ENCODE measurements around the gene CHCHD10. TPM values are rescaled to one million over a fixed set of nuclear protein-coding genes. Genes with fewer than 3 reads are reported as not detected.

Gene CHCHD10
- total RNA-seq, 1 experiment from 2014 or later = 60.9 TPM

DNA sequence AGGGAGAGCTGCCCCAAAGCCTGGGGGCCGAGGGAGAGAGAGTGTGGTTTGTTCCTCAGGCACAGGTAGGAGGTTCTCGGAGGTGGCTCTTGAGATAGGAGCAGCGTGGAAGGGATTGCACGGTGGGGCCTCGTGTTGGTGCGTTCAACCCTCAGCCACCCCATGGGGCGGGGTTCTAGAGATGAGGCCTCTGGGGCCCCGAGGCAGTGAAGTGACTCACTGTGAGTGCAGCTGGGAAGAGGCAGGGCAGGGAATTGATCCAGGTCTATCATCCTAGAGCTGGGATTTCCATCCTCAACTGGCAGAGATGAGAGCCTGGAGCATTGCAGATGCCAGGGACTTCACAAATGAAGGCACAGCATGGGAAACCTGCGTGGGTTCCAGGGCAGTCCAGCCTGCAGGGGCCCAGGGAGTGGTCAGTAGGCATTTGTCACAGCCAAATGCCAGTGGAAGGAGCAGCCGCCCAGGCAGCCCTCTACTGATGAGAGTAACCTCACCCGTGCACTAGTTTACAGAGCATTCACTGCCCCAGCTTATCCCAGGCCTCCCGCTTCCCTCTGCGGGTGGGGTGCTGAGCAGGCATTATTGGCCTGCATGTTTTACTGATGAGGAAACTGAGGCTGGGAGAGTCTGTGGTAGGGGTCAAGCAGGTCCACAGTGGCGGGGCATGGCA is 13.9 kb upstream of the CHCHD10 start:
- Histone ChIP-seq H3K27me3 (ENCODE audit: control insufficient read depth, insufficient read depth, low read length) (no peaks in the 10 kb centered on the region; the same call in 1 of the 2 replicates), H3K36me3 (replicated peaks; ENCODE audit: control insufficient read depth, insufficient read depth, low read length) (no peaks in the 10 kb centered on the region), H3K4me3 (ENCODE audit: insufficient read depth, low read depth, low read length) (no peak overlapping the region)
- DNase-seq = no peak

DNA sequence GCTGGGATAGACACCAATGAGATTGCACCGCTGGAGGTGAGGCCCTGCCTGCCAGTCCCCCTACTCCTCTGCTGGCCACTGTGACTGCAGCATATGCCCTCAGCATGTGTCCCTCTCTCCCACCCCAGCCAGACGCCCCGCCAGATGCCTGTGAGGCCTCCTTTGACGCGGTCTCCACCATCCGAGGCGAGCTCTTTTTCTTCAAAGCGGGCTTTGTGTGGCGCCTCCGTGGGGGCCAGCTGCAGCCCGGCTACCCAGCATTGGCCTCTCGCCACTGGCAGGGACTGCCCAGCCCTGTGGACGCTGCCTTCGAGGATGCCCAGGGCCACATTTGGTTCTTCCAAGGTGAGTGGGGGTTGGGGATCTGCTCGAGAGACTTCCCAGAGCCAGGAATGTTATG is 13.3 kb upstream of the CHCHD10 start:
- no peak for DNase-seq
- no peaks in the 10 kb centered on the region for H3K36me3 ChIP-seq (replicated peaks; ENCODE audit: control insufficient read depth, insufficient read depth, low read length)
- H3K27me3 ChIP-seq (ENCODE audit: control insufficient read depth, insufficient read depth, low read length) = no peaks in the 10 kb centered on the region; the same call in 1 of the 2 replicates
- H3K4me3 ChIP-seq (ENCODE audit: insufficient read depth, low read depth, low read length) = no peak overlapping the region

DNA sequence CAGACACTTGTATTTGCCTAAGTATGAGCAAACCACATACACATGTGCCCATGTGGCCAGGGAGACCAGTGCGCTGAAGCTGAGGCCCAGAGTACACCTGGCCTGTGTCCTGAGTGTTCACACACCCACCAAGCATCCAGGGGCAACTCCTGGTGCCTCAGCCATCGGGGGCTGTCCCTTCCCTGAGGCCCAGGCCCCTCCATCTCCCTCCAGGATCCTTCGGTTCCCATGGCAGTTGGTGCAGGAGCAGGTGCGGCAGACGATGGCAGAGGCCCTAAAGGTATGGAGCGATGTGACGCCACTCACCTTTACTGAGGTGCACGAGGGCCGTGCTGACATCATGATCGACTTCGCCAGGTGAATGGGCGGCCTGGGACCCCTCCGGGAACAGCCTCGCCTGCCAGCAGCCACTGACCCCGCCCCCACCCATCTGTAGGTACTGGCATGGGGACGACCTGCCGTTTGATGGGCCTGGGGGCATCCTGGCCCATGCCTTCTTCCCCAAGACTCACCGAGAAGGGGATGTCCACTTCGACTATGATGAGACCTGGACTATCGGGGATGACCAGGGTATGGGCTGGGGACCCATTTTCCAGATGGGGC is 12.5 kb upstream of the CHCHD10 start:
- no peak overlapping the region for H3K4me3 ChIP-seq (ENCODE audit: insufficient read depth, low read depth, low read length)
- H3K36me3 ChIP-seq (replicated peaks; ENCODE audit: control insufficient read depth, insufficient read depth, low read length) = no peaks in the 10 kb centered on the region
- DNase-seq = no peak
- H3K27me3 ChIP-seq (ENCODE audit: control insufficient read depth, insufficient read depth, low read length) = no peaks in the 10 kb centered on the region; the same call in 1 of the 2 replicates

DNA sequence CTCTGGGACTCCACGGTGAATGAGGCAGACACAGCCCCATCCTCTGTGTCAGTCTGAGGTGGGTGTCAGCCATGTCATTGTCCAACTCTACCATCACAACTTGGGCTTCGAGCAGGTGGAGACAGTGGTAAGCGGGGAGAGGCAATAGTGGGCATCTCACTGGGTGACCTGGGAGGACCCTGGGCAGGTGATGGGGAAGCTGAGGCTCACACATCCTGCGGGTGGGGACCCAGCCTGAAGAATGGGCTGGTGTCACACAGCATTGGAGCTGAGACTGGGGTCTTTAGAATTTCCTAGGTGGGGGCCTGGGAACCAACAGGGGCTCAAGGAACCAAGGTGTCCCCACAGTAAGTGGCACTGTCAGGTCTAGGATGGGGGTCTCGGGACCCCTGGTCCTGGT is 12.0 kb upstream of the CHCHD10 start:
- Histone ChIP-seq H3K36me3 (replicated peaks; ENCODE audit: control insufficient read depth, insufficient read depth, low read length) (no peaks in the 10 kb centered on the region), H3K27me3 (ENCODE audit: control insufficient read depth, insufficient read depth, low read length) (no peaks in the 10 kb centered on the region; the same call in 1 of the 2 replicates), H3K4me3 (ENCODE audit: insufficient read depth, low read depth, low read length) (no peak overlapping the region)
- no peak for DNase-seq

DNA sequence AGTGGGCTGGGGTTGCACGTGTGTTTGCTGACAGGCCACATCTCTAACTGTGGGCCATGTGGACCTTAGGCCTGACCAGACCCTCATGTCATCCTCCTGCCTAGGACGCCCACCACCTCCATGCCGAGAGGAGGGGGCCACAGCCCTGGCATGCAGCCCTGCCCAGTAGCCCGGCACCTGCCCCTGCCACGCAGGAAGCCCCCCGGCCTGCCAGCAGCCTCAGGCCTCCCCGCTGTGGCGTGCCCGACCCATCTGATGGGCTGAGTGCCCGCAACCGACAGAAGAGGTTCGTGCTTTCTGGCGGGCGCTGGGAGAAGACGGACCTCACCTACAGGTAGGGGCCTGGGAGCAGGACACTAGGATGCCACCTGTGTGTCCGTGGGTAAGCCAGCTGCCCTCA is 11.3 kb upstream of the CHCHD10 start:
- DNase-seq = no peak
- H3K4me3 ChIP-seq (ENCODE audit: insufficient read depth, low read depth, low read length) = no peak overlapping the region
- H3K27me3 ChIP-seq (ENCODE audit: control insufficient read depth, insufficient read depth, low read length) = peaks cover 4% of the 10 kb centered on the region
- H3K36me3 ChIP-seq (replicated peaks; ENCODE audit: control insufficient read depth, insufficient read depth, low read length) = no peaks in the 10 kb centered on the region

DNA sequence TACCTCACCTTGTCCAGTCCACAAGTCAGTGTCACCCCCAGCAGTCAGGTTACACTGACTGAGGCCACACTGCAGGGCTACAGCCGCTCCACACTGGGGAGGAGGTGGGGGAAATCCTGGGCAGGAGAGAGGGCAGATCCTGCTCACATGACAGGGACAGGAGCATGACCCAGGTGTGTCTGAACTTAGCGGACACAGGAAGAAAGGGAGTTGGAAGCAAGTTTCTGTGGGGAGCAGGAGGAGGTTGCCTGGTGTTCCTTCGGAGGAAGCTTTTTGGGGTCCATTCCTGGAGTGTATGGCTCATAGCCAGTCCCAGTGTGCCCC is 10.8 kb upstream of the CHCHD10 start:
- no peaks in the 10 kb centered on the region for H3K36me3 ChIP-seq (replicated peaks; ENCODE audit: control insufficient read depth, insufficient read depth, low read length)
- no peak for DNase-seq
- H3K27me3 ChIP-seq (ENCODE audit: control insufficient read depth, insufficient read depth, low read length) = peaks cover 10% of the 10 kb centered on the region
- H3K4me3 ChIP-seq (ENCODE audit: insufficient read depth, low read depth, low read length) = no peak overlapping the region

DNA sequence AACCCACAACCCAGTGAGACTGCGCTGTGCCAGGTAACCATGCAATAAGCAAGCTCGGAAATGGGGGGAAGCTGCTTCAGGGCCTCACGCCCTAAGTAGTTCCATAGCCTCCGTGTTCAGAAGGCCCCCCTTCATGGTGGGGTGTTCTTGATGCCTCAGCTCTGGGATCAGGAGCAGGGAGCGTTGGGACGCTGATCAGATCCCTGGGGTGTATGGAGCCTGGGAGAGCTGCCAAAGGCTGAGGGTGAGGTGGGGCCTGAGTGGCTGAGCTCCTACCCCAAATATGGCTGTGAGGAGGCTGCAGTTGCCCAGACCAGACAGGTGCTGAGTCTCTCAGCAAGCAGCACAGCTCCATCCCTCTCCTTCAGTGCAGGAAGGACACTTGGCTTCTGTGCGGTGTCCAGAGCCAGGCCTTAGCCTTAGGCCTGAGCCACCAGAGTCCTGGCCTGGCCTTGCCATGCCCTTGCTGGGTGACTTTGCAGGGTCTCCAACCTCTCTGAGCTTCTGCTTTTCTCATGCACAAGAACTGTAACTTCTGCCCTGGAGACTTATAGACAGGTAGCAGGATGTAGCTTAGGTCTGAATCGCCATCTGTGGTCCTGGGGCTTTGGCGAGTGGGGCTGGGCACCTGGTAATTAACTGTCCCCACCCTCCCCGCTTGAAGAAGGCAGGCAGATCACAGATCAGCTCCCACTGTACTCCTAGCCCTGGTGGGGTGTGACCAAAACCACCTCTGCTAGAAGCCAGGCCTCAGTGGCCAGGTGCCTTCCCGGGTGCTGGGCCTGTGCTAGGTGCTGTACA is 10.2 kb upstream of the CHCHD10 start:
- Histone ChIP-seq H3K27me3 (ENCODE audit: control insufficient read depth, insufficient read depth, low read length) (peaks cover 15% of the 10 kb centered on the region), H3K36me3 (replicated peaks; ENCODE audit: control insufficient read depth, insufficient read depth, low read length) (no peaks in the 10 kb centered on the region), H3K4me3 (ENCODE audit: insufficient read depth, low read depth, low read length) (no peak overlapping the region)
- no peak for DNase-seq

DNA sequence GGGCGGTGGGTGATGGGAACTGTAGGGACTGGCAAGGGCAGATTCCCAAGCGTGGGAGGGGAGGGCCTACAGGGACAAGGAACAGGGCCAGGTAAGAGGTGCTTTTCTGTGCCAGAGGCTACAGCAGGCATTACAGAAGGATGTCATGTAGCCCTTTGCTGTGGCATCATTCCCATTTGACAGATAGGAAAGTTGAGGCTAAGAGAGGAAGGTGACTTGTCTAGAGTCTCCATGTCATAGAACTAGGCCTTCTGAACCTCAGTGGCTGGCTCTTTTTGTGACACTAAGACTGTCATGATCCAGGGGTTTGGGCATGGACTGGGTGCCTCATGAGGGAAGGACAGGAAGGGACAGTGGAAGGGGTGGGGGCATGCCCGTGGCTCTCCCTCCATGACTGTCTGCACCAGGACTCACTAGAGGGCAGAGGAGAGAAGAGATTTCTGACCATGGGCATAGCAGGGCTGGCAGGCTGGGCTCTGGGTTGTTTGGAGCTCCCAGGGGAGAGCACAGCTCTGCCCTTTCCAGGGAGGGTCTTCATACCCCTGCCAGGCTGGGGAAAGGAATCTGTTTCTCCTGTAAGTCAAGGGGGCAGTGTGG is 8.1 kb upstream of the CHCHD10 start:
- Histone ChIP-seq H3K4me3 (ENCODE audit: insufficient read depth, low read depth, low read length) (no peak overlapping the region), H3K36me3 (replicated peaks; ENCODE audit: control insufficient read depth, insufficient read depth, low read length) (no peaks in the 10 kb centered on the region), H3K27me3 (ENCODE audit: control insufficient read depth, insufficient read depth, low read length) (peaks cover 20% of the 10 kb centered on the region)
- no peak for DNase-seq

DNA sequence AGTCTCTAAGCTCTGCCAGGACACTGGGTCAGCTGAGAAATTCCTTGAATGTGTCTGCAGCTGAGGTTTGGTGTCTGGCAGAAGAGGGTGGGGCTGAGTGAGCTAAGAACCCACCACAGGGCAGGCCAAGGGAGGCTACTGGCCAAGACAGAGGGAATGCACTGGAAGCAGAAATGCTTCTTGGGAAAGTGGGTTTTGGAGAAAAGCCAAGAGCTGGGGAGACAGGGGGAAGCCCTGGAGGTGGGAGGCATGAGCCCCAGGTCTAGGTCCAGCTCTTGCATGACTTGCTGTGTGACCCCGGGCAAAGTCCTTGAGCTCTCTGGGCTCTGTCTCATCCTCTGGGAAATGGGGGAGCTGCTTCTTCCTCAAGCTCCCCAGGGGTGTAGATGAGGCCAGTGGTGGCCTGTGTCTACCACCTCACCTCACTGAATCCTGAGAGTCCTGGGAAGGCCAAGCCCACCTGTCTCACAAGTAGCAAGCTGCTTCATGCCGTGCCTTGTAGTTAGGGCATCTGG is 7.2 kb upstream of the CHCHD10 start:
- no peak overlapping the region for H3K4me3 ChIP-seq (ENCODE audit: insufficient read depth, low read depth, low read length)
- H3K27me3 ChIP-seq (ENCODE audit: control insufficient read depth, insufficient read depth, low read length) = peaks cover 20% of the 10 kb centered on the region
- no peak for DNase-seq
- H3K36me3 ChIP-seq (replicated peaks; ENCODE audit: control insufficient read depth, insufficient read depth, low read length) = no peaks in the 10 kb centered on the region

DNA sequence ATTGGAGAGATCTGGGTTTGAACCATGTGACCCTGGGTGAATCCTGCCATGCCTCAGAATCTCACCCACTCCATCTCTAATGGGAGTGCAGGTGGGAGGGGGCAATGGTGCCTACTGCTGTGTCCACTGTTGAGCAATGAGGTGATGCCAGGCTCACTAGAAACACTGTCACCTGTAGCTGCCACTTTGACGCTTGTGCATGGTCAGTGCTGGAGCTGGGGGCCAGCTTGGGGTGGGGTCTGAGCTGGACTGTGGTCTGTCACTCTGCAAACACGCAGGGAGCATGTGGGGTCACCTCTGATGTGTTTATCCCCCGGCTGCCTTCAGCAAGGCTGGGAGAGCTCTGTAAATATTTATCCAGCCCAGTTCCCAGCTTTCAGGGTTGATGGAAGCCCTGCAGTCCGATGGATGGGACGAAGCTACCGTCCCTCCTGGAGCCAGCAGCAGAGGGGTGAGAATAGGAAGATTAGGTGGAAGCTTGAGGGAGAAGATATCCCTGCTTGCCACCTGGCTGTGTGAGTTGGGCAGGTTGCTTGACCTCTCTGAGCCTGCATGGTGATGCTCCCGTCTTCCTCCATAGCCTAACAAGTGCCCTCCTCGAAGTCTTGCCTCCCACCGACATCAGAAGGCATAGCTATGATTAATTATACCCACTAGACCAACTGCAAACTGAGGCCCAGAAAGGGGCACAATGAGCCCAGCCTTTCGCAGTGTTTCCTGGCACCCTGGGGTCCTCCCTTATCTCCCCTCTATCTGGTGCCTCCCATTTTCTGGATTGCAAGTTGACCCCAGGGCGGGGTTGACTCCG is 6.5 kb upstream of the CHCHD10 start:
- DNase-seq = no peak
- no peak overlapping the region for H3K4me3 ChIP-seq (ENCODE audit: insufficient read depth, low read depth, low read length)
- H3K36me3 ChIP-seq (replicated peaks; ENCODE audit: control insufficient read depth, insufficient read depth, low read length) = no peaks in the 10 kb centered on the region
- H3K27me3 ChIP-seq (ENCODE audit: control insufficient read depth, insufficient read depth, low read length) = peaks cover 20% of the 10 kb centered on the region

DNA sequence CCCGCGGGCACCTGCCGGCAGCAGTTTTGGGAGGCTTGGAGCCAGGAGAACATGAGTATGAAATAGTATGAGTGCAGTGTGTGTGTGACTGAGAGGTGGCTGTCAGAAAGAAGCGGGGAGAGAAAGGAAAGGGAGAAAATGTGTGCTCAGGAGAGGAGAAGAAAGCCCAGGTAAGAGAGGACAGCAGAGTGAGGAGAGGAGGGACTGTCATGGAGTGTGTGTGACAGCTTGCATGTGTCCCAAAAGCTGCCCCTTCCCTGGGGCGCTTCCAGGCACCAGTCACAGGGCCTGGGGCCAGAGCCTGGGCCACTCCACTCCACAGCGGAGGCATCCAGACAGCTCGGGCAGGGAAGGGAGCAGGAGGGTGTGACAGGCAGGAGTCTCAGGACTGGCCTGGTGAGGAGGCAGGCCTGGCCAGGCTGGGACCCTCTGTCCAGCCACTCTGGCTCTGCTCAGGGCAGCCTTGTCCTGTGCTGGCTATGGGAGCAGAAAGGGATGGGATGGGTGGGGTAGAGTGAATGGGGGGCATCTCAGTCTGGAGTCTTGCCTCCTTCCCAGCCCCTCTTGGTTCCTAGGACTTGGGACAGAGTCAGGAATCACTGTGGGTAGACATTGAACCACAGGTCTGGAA is 5.8 kb upstream of the CHCHD10 start:
- Histone ChIP-seq H3K4me3 (ENCODE audit: insufficient read depth, low read depth, low read length) (peak overlapping the region; percentile 54; the same call in 1 of the 2 replicates), H3K36me3 (replicated peaks; ENCODE audit: control insufficient read depth, insufficient read depth, low read length) (no peaks in the 10 kb centered on the region), H3K27me3 (ENCODE audit: control insufficient read depth, insufficient read depth, low read length) (peaks cover 24% of the 10 kb centered on the region)
- peak; percentile 60 for DNase-seq

DNA sequence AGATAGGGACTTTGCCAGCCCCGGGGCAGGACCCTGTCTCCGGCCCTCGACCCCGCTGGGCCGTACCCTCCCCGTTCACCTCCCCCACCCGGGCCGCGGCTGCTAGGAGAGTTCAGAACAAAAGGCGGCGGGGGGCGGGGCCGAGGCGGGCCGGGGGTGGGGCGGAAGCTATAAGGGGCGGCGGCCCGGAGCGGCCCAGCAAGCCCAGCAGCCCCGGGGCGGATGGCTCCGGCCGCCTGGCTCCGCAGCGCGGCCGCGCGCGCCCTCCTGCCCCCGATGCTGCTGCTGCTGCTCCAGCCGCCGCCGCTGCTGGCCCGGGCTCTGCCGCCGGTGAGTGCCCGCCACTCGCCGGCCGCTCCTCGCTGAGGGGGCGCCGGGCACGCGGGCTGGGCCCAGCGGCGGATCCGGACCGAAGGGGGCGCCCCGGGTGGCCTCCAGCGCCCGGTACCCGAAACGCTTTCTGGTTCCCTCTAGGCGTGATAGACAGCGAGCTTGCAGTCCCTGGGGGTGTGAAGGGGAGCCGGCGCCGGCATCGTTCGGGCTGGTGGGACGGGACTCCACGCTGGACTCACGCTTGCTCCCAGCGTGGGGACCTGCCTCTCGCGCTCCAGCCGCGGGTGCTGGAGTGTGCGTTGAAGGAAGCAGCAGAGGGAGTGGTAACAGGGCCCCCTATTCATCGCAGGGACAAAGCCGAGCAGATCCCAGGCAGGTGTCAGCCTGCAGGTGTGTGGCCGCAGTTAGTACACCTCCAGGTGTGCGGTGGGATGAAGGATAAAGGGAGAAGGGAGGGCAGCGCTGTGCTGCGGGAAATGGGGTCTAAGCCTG is 5.1 kb upstream of the CHCHD10 start, which contains the start of gene MMP11:
TSS of gene MMP11 (plus strand) at position 201 of the 825 bp plus-strand sequence. CDS start at position 223, 22 bp downstream.
- peaks cover 24% of the 10 kb centered on the region for H3K27me3 ChIP-seq (ENCODE audit: control insufficient read depth, insufficient read depth, low read length)
- no peaks in the 10 kb centered on the region for H3K36me3 ChIP-seq (replicated peaks; ENCODE audit: control insufficient read depth, insufficient read depth, low read length)
- DNase-seq = peak; percentile 96
- H3K4me3 ChIP-seq (ENCODE audit: insufficient read depth, low read depth, low read length) = peak within 1 kb of the TSS; percentile 54

DNA sequence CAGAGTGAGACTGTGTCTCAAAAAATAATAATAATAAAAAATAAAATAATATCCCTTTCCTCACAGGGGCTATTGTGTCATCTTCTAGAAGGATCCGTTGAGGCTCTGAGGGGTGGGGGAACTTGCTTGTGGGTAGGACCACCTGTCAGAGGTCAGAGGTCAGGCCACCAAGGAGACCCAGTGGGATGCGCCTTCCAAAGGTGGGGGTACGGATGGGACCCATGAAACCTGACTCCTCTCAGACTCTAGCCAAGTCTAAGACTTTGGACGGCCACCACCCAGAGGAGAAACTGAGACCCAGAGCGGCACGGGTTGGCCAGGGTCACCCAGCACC is 4.5 kb upstream of the CHCHD10 start:
- H3K27me3 ChIP-seq (ENCODE audit: control insufficient read depth, insufficient read depth, low read length) = peaks cover 24% of the 10 kb centered on the region
- H3K36me3 ChIP-seq (replicated peaks; ENCODE audit: control insufficient read depth, insufficient read depth, low read length) = no peaks in the 10 kb centered on the region
- DNase-seq = no peak
- peak overlapping the region; percentile 36 for H3K4me3 ChIP-seq (ENCODE audit: insufficient read depth, low read depth, low read length)

All from H7 (cell line).